Stimulated activated CD4-positive, alpha-beta T cell treated with anti-CD3 and anti-CD28 coated beads, Interleukin-2, amount 100 ng/mL, for 24 hours (primary cell): ENCODE results near the gene PRR13.
"Not testable (repeated sequence)": the region's sequence is repeated elsewhere in the genome, so short reads cannot be mapped to it uniquely, and the experiment has no call there.

Experiments used
- DNase-seq, 2 donors: peaks; one replicate each; pipeline ENCODE4 v3.0.0-alpha.2; 2020

PRR13 gene, protein sequence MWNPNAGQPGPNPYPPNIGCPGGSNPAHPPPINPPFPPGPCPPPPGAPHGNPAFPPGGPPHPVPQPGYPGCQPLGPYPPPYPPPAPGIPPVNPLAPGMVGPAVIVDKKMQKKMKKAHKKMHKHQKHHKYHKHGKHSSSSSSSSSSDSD

GRCh38 chr12:53441040-53441833, at the start of gene PRR13:
PRR13 (plus strand) TSS chr12:53441734; CDS start chr12:53442715, 981 bp downstream.
- peak; percentile 99 for DNase-seq

- DNase-seq, result no peak
These were observed 41.6 kb upstream of the PRR13 start for GRCh38 chr12:53399896-53400295.

DNA sequence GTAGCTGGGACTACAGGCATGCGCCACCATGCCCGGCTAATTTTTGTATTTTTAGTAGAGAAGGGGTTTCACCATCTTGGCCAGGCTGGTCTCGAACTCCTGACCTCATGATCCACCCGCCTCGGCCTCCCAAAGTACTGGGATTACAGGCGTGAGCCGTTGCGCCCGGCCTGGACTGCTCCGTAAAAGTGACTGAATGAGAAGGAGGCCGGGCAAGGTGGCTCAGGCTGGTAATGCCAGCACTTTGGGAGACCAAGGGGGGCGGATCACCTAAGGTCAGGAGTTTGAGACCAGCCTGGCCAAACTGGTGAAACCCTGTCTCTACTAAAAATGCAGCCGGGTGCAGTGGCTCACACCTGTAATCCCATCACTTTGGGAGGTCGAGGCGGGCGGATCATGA, 39.2 kb upstream of the PRR13 start:
- DNase-seq, result not testable (repeated sequence)

GRCh38 chr12:53402871-53403270, 38.7 kb upstream of the PRR13 start:
- DNase-seq, result no peak

DNA sequence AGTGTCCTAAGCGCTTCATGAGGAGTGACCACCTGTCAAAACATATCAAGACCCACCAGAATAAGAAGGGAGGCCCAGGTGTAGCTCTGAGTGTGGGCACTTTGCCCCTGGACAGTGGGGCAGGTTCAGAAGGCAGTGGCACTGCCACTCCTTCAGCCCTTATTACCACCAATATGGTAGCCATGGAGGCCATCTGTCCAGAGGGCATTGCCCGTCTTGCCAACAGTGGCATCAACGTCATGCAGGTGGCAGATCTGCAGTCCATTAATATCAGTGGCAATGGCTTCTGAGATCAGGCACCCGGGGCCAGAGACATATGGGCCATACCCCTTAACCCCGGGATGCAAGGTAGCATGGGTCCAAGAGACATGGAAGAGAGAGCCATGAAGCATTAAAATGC, 30.6 kb upstream of the PRR13 start:
- no peak for DNase-seq

GRCh38 chr12:53413485-53414204, 27.9 kb upstream of the PRR13 start:
- no peak for DNase-seq

- DNase-seq, result no peak
These were observed 26.6 kb upstream of the PRR13 start for GRCh38 chr12:53414756-53415417.

DNA sequence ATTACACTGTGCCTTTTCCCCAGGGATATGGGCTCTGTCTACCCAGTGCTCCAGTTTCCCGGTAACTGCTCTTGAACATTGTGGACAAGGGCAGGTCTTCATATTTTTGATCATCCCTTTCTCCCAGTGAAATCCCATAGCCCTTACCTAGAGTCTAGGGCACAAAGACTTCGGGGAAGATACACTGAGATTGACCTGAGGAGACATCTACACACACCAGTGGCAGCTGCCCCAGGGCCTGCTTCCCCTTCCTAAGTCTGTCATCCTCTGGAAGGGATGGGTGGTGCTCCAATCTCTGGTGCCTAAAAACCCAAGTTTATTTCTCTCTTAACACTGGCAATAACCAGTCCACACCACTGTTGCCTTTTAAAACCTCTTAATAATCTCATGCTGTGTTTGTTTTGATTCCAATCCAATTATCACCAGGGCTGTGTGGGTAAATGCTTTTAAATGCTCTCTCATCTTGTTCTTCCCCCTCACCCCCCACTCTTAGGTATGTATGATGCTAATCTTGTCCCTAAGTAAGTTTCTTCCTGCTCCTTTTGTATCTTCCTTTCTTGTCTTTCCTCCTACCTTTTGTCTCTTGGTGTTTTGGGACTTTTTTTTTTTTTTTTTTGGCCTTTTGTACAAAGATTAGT, 25.7 kb upstream of the PRR13 start:
- DNase-seq, result not testable (repeated sequence)

DNA sequence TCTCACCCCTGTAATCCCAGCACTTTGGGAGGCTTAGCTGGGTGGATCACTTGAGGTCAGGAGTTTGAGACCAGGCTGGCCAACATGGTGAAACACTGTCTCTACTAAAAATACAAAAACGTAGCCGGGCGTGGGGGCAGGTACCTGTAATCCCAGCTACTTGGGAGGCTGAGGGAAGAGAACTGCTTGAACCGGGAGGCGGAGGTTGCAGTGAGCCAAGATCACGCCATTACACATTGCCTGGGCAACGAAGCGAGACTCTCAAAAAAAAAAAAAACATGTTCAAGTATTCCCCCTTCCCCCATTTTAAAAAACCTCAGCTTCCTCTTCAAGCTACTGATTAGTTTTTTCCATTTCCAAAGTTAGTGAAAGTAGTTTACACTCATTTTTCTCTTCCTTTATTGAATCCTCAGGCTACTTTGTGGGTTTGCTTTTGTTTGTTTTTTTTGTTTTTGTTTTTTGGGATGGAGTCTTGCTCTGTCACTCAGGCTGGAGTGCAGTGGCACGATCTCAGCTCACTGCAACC, 24.2 kb upstream of the PRR13 start:
- not testable (repeated sequence) for DNase-seq

- DNase-seq, result no peak
These were observed 23.3 kb upstream of the PRR13 start for GRCh38 chr12:53418221-53418620.

DNA sequence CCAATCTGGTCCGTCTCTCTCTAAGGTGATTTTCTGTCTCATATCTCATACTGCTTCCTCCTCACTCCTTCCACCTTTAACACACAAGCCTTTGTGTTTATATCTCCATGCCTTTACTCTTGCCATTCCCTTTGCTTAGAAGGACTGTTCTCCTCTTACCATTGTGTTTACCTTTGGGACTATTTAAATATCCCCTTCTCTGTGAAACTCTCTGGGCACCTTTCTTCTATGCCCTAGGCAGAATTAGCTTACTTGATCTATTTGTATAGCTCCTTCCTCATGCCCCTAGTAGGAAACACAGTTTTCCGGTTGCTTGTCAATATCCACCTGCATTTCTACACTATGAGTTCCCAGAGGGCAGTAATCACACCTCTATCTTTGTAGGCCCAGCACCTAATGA, 21.8 kb upstream of the PRR13 start:
- DNase-seq, result no peak

- DNase-seq, result not testable (repeated sequence)
These were observed 19.3 kb upstream of the PRR13 start for GRCh38 chr12:53422247-53422646.

- DNase-seq, result no peak
These were observed 17.9 kb upstream of the PRR13 start, which contains the start of gene AMHR2 for GRCh38 chr12:53423597-53423996. AMHR2 (plus strand) TSS chr12:53423855; CDS start chr12:53423935, 80 bp downstream.

- DNase-seq, result no peak
These were observed 16.7 kb upstream of the PRR13 start for GRCh38 chr12:53424626-53425514.

DNA sequence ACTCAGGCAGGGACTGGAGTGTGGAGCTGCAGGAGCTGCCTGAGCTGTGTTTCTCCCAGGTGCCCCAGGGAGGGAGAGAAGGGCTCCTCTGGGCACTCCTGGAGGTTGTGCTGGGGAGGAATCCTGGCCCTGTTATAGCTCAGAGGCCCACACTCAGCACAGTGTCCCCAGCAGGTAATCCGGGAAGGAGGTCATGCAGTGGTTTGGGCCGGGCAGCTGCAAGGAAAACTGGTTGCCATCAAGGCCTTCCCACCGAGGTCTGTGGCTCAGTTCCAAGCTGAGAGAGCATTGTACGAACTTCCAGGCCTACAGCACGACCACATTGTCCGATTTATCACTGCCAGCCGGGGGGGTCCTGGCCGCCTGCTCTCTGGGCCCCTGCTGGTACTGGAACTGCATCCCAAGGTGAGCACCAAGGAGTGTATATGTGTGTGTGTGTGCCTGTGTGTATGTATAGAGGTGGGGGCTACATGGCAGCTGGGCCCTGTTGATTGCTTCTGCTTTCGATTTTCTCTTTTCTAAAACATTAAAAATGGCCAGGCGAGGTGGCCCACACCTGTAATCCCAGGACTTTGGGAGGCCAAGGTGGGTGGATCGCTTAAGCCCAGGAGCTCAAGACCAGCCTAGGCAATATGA, 15.9 kb upstream of the PRR13 start:
- DNase-seq, result no peak

- peak; percentile 36 to 48 for DNase-seq
These were observed 13.5 kb upstream of the PRR13 start for GRCh38 chr12:53427905-53428594.

GRCh38 chr12:53428741-53429140, 12.8 kb upstream of the PRR13 start:
- no peak for DNase-seq

- no peak for DNase-seq
These were observed 11.4 kb upstream of the PRR13 start for GRCh38 chr12:53430116-53430515.

- DNase-seq, result no peak
These were observed 10.3 kb upstream of the PRR13 start for GRCh38 chr12:53431187-53431586.

DNA sequence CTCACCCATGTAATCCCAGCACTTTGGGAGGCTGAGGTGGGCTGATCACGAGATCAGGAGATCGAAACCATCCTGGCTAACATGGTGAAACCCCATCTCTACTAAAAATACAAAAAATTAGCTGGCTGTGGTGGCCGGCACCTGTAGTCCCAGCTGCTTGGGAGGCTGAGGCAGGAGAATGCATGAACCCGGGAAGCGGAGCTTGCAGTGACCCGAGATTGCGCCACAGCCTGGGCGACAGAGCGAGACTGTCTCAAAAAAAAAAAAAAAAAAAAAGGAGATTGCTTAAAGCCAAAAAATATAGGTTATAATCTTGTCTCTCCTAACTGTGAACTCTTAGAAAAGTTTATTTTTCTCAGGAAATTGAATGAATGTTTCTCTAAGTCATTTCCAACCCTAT, 6.2 kb upstream of the PRR13 start:
- DNase-seq, result not testable (repeated sequence)
